ENCODE results near the gene GOLGA6B. TPM values are rescaled to one million over a fixed set of nuclear protein-coding genes. Genes with fewer than 3 reads are reported as not detected.
"Not testable (repeated sequence)": the region's sequence is repeated elsewhere in the genome, so short reads cannot be mapped to it uniquely, and the experiment has no call there.

GOLGA6B gene
- polyA plus RNA-seq (ENCODE audit: insufficient read length) = 0.07 TPM
- long read RNA-seq, donor 1 = 0 reads
- long read RNA-seq, donor 2 = 0 reads
- long read RNA-seq, donor 3 = 0 reads
- long read RNA-seq, donor 4 = 0 reads
- long read RNA-seq, donor 5 = 0 reads
- long read RNA-seq, donor 6 = 0 reads
- long read RNA-seq, donor 7 = 0 reads
- long read RNA-seq, donor 8 = 0 reads

GRCh38 chr15:72654397-72654796 is at the start of gene GOLGA6B:
GOLGA6B (plus strand) TSS chr15:72654697; CDS start chr15:72654738, 41 bp downstream.
- DNase-seq = not testable (repeated sequence)

GRCh38 chr15:72604794-72605193 is 49.7 kb upstream of the GOLGA6B start:
- DNase-seq = no peak

GRCh38 chr15:72608084-72608483 is 46.4 kb upstream of the GOLGA6B start:
- DNase-seq = not testable (repeated sequence)

- no peak for DNase-seq
Observed at GRCh38 chr15:72609862-72610261, 44.6 kb upstream of the GOLGA6B start.

GRCh38 chr15:72612324-72612723 is 42.2 kb upstream of the GOLGA6B start:
- DNase-seq = not testable (repeated sequence)

- no peak for DNase-seq
Observed at GRCh38 chr15:72614810-72615532, 39.5 kb upstream of the GOLGA6B start.

GRCh38 chr15:72615533-72616233 is 38.8 kb upstream of the GOLGA6B start:
- DNase-seq = not testable (repeated sequence)

- DNase-seq = no peak
Observed at GRCh38 chr15:72616491-72617210, 37.8 kb upstream of the GOLGA6B start.

- not testable (repeated sequence) for DNase-seq
Observed at GRCh38 chr15:72623854-72624253, 30.6 kb upstream of the GOLGA6B start.

GRCh38 chr15:72626153-72626552 is 28.3 kb upstream of the GOLGA6B start:
- not testable (repeated sequence) for DNase-seq

- not testable (repeated sequence) for DNase-seq
Observed at GRCh38 chr15:72628249-72629067, 26.0 kb upstream of the GOLGA6B start.

- not testable (repeated sequence) for DNase-seq
Observed at GRCh38 chr15:72629068-72629570, 25.4 kb upstream of the GOLGA6B start.

GRCh38 chr15:72636519-72637282 is 17.8 kb upstream of the GOLGA6B start:
- DNase-seq = peak; percentile 77

GRCh38 chr15:72639759-72640483 is 14.6 kb upstream of the GOLGA6B start:
- DNase-seq = not testable (repeated sequence)

GRCh38 chr15:72642271-72642670 is 12.2 kb upstream of the GOLGA6B start:
- not testable (repeated sequence) for DNase-seq

- DNase-seq = not testable (repeated sequence)
Observed at GRCh38 chr15:72648631-72649253, 5.8 kb upstream of the GOLGA6B start.

GRCh38 chr15:72656014-72656413 is 1.5 kb downstream of the GOLGA6B start:
- DNase-seq = not testable (repeated sequence)

- not testable (repeated sequence) for DNase-seq
Observed at GRCh38 chr15:72661081-72661480, 6.6 kb downstream of the GOLGA6B start.

GRCh38 chr15:72663931-72664330 is 9.4 kb downstream of the GOLGA6B start:
- not testable (repeated sequence) for DNase-seq
